Glomerular visceral epithelial cell (primary cell): ENCODE data around the gene ITGA7.

Experiments
- DNase-seq: peaks from one replicate; pipeline ENCODE4 v3.0.0-alpha.2; 2016; ENCODE audit errors: extremely low spot score

ITGA7 gene

GRCh38 chr12:55647027-55647426 is 60.7 kb downstream of the ITGA7 start:
- DNase-seq = no peak

- DNase-seq = no peak
These were observed 63.1 kb downstream of the ITGA7 start for GRCh38 chr12:55644591-55644990.

GRCh38 chr12:55642669-55643068 is 65.0 kb downstream of the ITGA7 start:
- DNase-seq = no peak

GRCh38 chr12:55642267-55642666 is 65.4 kb downstream of the ITGA7 start:
- no peak for DNase-seq

GRCh38 chr12:55641595-55641994 is 66.1 kb downstream of the ITGA7 start:
- no peak for DNase-seq

GRCh38 chr12:55637467-55637866 is 70.2 kb downstream of the ITGA7 start:
- no peak for DNase-seq

GRCh38 chr12:55636853-55637252 is 70.9 kb downstream of the ITGA7 start, which contains the start of gene OR10P1:
Gene OR10P1, plus strand, starts transcription at chr12:55636892. Its CDS starts 0 bp downstream, at chr12:55636892.
- no peak for DNase-seq

GRCh38 chr12:55636116-55636655 is 71.5 kb downstream of the ITGA7 start:
- no peak for DNase-seq
